Measurements from ENCODE around the gene ITGB1.

- TF ChIP-seq CTCF (IDR thresholded peaks at IDR 0.05) = no peak
- no peak for TF ChIP-seq POLR2A (IDR thresholded peaks at IDR 0.05)
- TF ChIP-seq POLR2AphosphoS5 (IDR thresholded peaks at IDR 0.05) = no peak
These were observed 11.9 kb downstream of the ITGB1 start for GRCh38 chr10:32946108-32946507.

Data from breast epithelium (tissue), 3 donors.